GM23248 (cell line): ENCODE data around the gene NCOA3.

Experiments
- EZH2 ChIP-seq: fragments of 200-600 bp; sonication (generic); IDR thresholded peaks from 2 replicates; pipeline ENCODE4 v1.6.1; 2018; ENCODE audit warnings: antibody characterized with exemption, mild to moderate bottlenecking; ENCODE audit not compliant: insufficient read depth, poor library complexity, severe bottlenecking
- EZH2phosphoT487 ChIP-seq: fragments of 200-600 bp; sonication (generic); IDR thresholded peaks from 2 replicates; pipeline ENCODE4 v1.6.1; 2018; ENCODE audit warnings: antibody characterized with exemption, moderate library complexity, mild to moderate bottlenecking, low read depth; ENCODE audit not compliant: insufficient read depth

- TF ChIP-seq EZH2phosphoT487: no peak
- TF ChIP-seq EZH2: no peak
Measured at GRCh38 chr20:47493963-47494293, 7.8 kb upstream of the NCOA3 start.
